Measurements from ENCODE around the gene ASPSCR1. TPM values are rescaled to one million over a fixed set of nuclear protein-coding genes. Genes with fewer than 3 reads are reported as not detected.
A peak's percentile ranks its signal among the peaks of the same experiment; 100 is the strongest.

ASPSCR1 gene
- total RNA-seq, 1 donor from 2014 or later = 12.6 TPM

DNA sequence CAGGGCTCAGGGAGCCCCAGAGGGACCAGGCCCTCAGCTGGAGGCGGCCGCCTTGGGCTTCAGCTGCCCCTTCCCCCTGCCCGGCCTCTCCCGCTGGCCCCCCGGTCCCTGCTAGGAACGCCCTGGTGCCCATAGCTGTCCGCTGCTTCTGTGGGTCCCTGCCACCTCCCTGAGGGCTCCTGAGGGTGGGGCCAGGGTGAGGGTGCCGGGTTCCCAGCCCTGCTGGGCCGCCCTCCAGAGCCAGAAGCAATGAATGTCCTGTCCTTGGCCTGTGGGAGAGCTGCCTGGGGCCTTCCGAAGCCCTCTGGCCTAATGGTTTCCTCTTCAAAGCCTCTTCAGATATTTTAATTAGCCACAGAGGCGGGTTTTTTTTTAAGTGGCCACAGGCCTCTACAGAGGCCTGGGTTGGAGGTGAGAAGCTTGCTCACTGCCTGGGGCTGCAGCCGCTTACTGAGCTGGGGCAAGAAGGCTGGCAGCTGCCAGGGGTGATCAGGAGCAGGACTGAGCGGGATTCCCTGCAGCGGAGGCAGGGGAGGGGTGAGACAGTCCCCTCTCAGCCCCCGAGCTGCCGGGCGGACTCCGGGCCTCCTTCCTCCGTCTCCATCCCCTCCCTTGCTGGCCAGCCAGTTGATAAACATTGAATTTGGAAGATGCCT lies 35.3 kb downstream of the ASPSCR1 start:
- DNase-seq (ENCODE audit: low read depth) = no peak

DNA sequence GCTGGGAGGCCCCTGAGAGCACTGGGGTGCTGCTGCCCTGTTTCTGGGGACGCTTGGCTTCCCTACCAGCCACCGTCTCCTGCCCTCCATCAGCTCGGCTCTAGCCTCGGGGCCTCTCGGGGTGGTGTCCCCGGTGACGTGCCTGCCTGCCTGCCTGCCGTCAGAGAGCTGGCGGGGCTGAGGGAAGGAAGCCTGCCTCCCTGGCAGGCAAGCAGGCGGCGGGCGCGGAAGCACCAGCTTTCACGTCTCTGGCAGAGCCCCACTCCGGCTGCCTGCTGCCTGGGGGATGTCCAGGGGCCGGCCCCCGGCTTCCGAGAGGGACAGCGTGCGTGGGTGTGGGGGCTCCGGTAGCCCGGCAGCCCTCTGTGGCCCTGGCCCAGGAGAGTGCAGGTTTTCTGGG lies 35.9 kb downstream of the ASPSCR1 start:
- no peak for DNase-seq (ENCODE audit: low read depth)

DNA sequence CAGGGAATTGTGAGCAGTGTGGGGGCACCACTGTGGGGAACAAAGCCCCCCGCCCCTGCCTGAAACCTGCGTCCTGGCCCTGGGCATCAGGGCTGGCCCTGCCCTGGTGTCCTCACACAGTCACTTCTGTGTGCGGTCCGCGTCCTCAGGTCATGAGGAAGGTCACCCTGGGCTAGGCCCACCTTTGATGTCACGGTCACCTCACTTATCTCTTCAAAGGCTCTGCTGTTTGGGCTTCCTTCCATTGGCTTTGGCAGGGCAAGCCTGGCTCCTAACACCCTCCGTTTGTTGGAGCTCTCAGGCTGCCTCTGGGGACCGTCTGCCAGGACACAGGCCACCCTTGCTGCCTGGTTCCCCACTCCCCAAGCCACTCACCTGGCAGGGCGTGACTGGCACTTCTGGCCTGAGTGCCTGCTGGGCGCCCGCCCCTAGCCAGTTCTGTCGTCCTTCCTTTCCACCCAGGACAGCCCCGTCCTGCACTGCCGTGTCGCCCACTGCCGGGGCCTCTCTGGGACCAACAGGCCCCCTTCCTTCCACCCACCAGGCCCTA lies 36.4 kb downstream of the ASPSCR1 start:
- DNase-seq (ENCODE audit: low read depth) = no peak

DNA sequence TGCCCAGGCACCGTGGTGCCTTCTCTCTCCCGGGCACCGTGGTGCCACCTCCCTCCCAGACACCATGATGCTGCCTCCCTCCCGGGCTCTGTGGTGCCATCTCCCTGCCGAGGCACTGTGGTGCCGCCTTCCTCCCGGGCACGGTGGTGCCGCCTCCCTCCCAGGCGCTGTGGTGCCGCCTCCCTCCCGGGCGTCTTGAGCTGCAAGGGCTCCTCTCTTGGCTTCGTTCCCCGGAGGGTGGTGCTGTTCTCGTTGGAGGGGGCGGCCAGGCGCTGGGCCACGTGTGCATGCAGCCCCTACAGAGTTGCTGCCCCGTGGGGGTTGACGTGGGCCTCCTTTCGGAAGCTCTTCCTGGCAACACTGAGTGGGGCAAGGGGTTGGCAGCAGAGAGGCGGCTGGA lies 37.0 kb downstream of the ASPSCR1 start:
- no peak for DNase-seq (ENCODE audit: low read depth)

DNA sequence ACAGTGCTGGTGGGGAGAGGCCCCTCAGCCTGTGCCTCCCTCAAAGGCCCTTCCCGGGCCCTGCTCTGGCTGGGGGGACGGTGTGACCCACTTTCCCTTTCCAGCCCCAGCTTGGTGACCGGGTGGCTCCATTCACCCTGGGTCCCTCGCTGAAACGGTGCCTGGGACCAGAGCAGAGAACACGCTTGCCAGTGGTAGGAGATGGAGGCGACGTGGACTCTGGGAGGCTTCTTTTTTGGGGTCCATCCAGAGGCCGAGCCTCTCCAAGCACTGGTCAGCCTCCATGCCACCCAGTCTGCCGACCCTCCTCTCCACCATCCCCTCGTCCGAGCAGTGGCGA lies 37.5 kb downstream of the ASPSCR1 start:
- no peak for DNase-seq (ENCODE audit: low read depth)

DNA sequence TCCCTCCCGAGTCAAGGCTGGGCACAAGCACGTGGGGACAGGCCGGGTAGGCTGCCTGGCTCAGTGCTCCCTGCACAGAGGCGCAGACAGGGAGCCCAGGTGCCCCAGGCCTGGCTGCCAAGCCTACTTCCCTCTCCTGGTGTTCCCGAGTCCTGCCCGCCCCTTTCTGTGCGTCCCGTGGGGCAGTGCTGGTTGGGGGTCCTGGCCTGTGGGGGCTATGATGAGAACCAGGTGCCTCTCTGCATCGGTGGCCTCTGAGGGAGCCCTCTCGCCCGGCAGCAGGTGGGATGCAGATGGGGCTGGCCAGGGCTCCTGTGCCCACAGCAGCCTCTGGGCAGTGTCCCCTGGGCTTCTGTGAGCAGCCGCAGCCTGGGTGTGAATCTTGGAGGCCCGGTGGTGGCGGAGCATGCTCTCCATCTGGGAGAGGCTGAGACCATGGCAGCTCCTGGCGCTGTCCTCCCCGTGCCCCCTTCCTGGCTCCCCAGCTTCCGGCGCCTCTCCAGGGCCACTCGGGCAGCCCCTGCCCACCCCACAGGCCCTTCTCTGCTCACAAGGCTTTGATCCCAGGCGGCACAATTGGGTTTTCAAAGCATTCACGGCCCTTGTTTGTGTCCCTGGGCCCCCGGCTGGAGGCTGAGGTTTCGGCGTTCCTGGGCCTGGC lies 38.0 kb downstream of the ASPSCR1 start:
- no peak for DNase-seq (ENCODE audit: low read depth)

DNA sequence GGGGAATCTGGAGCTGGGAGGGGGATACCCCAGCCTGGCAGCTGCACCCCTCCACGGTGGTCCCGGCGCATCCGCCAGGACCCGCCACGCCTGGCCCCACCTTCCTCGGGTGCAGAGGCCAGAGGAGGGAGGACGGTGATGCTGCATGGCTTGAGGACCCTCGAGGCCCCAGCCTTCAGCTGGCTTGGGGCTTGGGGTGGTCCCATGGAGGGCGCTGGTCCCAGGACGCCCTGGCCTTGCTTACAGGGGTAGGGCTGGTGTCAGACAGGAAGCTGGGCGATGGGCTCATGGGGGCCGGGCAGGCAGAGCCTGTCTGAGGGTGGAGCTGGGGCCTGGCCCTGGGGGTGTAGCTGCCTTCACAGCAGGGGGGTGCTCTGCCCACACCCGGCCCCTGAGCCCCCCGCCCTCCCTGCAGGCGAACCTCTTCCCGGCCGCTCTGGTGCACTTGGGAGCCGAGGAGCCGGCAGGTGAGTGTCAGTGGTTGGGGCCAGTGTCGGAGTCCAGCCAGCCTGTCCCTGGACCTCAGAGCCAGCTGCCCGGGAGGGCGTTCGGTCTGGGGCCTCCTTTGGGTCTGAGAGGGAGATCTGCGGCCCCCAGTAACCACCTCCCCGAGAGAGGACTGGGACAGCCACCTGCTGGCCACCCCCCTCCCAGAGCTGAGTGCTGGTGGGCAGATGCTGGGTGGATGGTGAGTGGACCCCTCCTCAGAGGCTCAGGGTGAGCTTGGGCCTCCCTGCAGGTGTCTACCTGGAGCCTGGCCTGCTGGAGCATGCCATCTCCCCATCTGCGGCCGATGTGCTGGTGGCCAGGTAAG lies 38.8 kb downstream of the ASPSCR1 start:
- no peak for DNase-seq (ENCODE audit: low read depth)

DNA sequence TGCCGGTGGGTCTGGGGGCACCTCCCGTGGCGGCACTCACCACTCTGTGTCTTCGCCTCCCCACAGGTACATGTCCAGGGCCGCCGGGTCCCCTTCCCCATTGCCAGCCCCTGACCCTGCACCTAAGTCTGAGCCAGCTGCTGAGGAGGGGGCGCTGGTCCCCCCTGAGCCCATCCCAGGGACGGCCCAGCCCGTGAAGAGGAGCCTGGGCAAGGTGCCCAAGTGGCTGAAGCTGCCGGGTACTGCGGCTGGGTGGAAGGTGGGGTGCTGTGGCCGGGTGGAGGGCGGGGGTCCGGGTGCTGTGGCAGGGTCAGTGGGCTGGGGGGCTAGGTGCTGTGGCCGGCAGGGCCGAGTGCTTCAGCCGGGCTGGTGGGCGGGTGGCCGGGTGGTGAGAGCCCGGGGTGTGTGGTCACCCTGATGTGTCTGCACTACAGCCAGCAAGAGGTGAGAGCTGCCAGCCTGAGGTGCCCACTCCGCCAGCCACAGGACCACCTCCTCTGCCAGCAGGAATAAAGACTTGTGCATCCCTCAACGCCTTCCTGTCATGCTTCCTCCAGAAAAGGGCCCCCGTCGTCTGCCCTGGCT lies 39.5 kb downstream of the ASPSCR1 start:
- no peak for DNase-seq (ENCODE audit: low read depth)

DNA sequence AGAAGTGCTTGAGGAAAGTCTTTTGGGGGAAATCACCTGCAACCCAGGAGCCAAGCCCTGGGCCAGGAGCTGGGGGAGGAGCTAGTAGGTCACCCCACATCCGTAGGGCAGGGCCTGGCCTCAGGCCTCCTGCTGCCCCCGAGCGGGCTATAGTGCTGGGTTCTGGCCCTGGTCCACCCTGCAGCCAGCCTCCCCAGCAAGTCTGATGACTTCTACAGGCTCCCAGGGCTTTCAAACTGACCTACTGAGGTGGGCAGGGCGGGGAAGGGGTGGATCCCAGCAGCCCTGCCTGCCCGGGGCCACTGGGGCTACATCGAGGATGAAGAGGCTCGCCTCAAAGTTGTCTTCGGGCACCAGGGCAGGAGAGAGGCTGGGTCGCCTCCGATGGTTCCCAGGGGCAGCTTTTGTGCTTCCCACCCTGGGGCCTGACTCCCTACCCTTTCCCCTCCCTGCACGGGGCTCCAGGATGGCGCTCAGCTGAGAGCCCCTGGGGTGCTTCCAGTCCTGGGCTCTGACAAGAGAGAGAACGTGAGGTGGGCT lies 40.3 kb downstream of the ASPSCR1 start:
- DNase-seq (ENCODE audit: low read depth) = no peak

DNA sequence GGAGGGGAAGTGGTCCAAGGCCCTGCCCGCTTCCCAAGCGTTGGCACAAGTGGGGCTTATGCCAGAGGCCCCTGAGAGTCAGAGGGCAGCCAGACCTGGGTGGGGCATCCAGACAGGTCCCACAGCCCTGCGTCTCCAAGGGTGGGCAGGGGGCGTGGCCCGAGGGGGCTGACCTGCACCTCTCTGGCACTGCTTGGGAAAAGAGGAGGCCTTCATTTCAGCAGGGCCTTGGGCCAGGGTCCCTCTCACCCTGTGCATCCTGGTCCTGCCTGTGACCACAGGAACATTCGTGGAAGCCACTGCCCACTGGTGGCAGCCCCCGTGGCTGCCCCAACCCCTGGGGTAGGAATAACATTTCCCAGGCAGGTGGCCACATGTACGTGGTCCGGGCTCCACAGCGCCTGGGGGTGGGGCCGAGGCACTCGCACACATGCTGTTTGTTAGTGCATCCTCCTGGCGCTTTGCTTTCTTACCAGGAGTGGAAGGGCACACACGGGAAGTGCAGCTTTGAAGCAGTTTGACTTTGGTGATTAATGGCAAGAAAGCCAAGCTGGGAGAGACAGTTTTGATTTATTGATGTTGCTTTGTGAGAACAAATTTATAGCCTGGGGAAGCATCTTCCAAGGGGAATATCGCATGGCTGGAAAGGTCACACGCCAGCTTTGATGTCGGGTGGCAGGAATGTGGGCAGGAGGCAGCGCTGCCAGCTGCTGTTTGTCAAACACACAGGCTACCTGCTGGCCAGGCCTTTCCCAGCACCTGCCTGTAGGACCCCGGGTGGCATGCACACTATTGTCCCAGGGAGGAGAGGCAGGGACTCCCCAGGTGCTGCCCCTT lies 40.9 kb downstream of the ASPSCR1 start:
- DNase-seq (ENCODE audit: low read depth) = no peak

DNA sequence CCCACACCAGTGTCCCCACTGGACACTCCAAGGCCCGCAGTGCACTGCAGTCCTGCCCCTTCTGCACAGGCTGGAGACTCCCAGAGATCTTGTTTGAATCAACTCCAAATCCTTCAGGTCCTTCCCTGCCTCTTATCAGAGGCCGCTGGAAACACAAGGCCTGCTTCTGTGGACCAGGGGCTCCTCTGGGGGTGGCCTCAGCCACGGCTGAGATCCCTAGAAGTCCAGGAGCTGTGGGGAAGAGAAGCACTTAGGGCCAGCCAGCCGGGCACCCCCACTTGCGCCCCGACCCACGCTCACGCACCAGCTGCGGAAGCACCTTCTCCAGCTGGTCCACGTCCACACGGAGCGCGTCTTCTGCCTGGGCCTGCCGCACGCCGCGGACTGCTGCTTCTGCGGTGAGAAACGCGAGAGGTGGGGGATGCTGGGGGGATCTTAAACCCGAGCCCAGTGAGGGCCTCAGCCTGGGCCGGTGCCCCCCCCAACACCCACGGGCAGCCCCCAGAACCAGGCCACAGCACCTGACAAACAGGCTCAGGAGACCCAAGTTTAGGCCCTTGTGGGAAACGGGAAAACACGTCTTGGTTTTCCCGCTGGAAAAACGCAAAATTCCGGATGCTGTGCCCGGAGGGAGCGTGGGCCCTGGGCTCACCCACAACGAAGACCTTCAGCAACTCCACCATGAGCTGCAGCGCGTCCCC lies 41.7 kb downstream of the ASPSCR1 start:
- DNase-seq (ENCODE audit: low read depth) = no peak

DNA sequence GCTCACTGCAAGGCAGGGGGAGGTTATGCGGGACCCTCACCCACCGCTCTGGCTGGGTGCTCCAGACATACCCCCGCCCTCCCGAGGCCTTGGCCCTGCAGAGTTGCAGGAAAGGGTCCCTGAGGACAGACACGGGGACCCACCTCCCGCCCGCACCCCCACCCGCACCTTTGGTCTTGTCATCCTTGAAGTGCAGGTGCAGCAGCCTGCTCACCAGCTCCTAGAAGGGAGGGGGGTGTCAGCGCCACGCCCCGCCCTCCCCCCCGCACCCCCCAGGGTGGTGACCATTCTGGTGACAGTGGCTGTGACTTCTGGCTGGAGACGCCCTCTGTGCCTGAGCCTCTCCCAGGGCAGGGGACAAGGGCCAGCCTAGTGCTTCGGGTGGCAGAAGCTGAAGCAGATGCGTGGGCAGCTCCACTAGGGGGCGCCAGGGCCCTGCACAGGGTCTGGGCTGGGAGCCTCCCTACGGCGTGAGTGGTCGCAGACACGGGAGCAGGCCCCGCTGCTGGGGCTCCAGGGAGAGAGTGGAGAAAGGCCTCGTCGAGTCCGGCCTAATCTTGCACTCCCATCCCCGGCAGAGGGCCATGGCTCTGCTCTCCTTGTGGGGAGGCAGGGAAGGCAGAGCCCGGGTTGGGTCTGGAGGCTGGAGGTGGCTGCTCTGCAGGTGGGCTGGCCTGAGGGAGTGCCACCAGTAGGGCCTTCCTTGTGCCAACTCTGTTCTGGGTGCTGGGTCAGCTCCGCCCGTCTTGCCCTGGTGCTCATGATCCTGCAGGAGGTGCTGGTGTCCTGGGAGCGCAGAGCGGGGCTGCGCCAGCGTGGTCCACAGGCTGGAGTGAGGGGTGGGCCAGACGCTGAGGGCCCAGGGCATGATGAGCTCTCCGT lies 42.5 kb downstream of the ASPSCR1 start:
- no peak for DNase-seq (ENCODE audit: low read depth)

DNA sequence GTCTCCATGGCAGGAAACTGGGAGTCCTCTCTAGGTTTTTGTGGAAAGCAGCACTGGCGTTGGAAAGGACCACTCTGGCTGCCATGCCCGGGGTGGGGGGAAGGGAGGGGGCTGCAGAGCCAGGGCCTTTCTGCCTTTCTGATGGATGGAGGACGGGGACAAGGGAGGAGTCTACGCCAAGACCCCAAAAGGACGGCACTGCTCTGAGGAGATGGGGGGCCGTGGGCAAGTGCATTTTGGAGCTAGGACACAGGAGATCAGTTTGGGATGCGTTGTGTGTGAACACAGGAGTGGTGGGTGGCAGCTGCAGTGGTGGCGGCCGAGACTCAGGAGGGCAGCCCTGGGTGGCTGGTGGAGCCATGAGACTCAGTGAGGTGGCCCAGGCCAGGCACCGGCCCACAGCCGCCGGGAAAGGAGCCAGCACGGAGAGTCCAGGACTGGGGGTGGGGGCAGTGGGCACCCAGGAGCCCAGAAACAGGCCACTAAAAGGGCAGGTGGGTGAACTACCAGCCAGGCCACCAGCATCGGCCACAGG lies 43.2 kb downstream of the ASPSCR1 start:
- no peak for DNase-seq (ENCODE audit: low read depth)

DNA sequence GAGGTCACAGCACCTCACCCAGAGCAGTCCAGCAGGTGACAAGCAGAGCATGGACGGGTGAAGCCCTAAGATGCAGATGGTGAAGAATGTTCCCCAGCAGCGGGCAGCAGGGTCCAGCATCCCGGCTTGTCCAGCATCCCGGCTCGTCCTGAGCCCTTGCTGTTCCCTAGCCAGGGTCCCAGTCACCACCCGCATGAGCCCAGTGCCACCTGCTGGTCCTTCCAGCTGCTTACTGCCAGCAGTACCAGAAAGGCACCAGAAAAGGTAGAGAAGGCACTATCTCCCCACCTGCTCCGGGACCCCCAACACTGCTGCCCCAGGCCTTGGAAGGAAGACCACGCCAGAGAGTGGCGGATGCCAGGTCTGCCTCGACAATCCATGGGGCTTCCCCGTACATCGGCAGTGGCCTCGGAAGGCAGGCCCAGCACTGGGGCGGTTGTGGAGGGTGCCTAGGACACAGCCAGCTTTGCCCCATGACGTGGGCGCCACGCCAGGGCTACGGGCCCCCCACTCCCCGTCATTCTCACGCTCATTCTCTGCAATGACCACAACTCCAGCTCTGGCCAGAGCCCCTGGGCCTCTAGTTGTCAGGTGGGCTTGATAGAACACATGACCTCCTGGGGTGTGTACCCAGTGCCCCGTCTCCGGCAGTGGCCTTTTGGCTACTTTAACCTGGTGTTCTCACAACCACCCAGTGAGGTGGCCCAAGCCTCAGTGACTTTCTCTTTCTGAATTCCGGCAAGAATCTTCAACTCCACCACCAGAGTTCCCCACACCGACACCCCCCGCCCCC lies 43.9 kb downstream of the ASPSCR1 start:
- peak; percentile 66 for DNase-seq (ENCODE audit: low read depth)

DNA sequence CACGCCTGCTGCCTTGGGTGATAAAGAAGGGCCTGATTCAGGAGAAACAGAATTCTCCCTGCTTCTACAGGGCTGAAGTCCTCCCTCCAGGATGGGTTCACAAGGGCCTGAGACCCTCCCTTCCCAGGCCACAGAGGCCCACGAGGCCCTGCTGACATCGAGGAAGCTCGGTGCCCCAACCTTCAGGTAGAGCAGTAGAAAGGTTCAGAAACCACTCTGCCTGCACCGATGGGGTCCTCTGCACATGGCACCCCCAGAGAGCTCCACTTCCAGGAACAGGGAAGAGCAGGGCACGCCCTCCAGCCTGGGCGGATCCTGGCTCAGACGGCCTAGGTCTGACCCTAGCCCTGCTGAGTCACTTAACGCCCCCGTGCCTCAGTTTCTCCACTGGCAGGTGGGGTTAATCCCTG lies 44.5 kb downstream of the ASPSCR1 start:
- no peak for DNase-seq (ENCODE audit: low read depth)

DNA sequence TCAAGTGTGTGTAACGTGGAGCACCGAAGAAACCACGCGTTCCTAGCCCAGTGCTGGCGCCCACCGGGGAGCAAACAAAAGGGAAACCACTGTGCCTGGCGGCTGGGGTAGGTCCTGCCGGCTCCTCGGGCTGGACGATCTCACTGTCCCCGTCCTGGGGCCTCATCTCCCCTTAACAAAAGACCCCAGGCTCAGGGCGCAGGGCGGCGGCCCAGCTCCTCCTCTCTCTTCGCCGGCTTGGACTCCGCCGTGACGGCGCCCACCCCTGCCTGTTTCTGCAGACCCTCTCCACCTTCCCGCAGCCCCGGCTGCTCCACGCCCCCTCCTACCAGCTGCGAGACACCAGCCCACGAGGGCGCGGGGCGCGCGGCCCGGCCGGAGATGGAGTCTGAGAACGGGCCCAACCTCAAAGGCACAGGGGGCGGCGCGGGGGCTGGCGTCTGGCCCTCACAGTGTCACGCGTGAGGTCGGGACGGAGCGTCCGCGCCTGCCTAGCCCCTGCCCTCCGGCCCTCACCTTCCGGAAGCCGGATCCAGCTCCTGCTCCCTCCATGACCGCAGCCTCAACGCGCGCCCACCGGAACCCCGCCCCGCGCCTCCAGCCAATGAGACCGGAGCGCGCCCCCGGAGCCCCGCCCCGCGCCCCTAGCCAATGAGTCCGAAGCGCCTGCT lies 45.0 kb downstream of the ASPSCR1 start, which contains the start of gene CENPX:
Gene CENPX, minus strand, starts transcription at position 569 of the 671 bp plus-strand sequence. Its CDS starts 17 bp downstream, at position 552.
- no peak for DNase-seq (ENCODE audit: low read depth)

DNA sequence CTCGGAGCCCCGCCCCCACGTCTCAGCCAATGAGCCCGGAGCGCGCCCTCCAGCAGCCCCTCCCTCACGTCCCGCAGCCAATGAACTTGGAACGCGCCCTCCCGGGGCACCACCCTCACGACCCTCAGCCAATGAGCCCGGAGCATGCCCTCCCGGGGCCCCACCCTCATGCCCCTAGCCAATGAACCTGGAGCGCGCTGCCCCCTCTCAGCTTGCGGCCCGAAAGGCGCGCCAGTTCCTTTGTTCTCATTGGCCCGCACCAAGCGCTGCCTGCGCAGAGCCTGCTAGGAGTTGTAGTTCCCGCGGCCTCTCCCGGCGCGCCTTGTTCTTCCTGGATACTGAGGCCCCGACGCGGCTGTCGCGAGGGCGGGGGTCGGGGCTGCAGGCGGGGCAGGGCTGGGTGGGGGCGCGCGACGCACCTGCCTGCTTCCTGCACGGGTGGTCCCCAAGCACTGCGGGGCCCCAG lies 45.6 kb downstream of the ASPSCR1 start, which contains the start of gene LRRC45:
Gene LRRC45, plus strand, starts transcription at position 325 of the 466 bp plus-strand sequence. CDS start 339 bp downstream, outside the sequence.
- peak; percentile 95 for DNase-seq (ENCODE audit: low read depth)

Measured in renal cortical epithelial cell (primary cell).